MM.1S (cell line): ENCODE measurements around the gene ATP6AP1.

Source experiments
- DNase-seq: peaks from one replicate; pipeline ENCODE4 v3.0.0-alpha.2; 2015
- H2AFZ ChIP-seq: fragments of 300-600 bp; sonication (generic); 2 replicates; pipeline ENCODE4 v1.6.0; 2016; ENCODE audit warnings: antibody characterized with exemption, low read length
- H3F3A ChIP-seq: fragments of 300-600 bp; sonication (generic); 2 replicates; pipeline ENCODE4 v1.6.1; 2016; ENCODE audit warnings: mild to moderate bottlenecking, antibody characterized with exemption, low read length, moderate library complexity, mixed read lengths; ENCODE audit not compliant: insufficient read depth
- H3K27ac ChIP-seq: fragments of 300-600 bp; sonication (generic); 2 replicates; pipeline ENCODE4 v1.5.1; 2016; ENCODE audit warnings: mild to moderate bottlenecking, low read length
- H3K27me3 ChIP-seq: fragments of 300-600 bp; sonication (generic); replicated peaks from 2 replicates; pipeline ENCODE4 v1.6.0; 2016; ENCODE audit warnings: low read length; ENCODE audit not compliant: insufficient read depth
- H3K36me3 ChIP-seq: fragments of 300-600 bp; sonication (generic); replicated peaks from 2 replicates; pipeline ENCODE4 v1.6.1; 2016; ENCODE audit warnings: mild to moderate bottlenecking, low read length, mixed read lengths; ENCODE audit not compliant: insufficient read depth
- H3K4me1 ChIP-seq: fragments of 300-600 bp; sonication (generic); 2 replicates; pipeline ENCODE4 v1.6.1; 2016; ENCODE audit warnings: low read length, mixed read lengths
- H3K4me2 ChIP-seq: fragments of 300-600 bp; sonication (generic); 2 replicates; pipeline ENCODE4 v1.6.0; 2016; ENCODE audit warnings: low read depth, low read length
- H3K4me3 ChIP-seq: fragments of 300-600 bp; sonication (generic); 2 replicates; pipeline ENCODE4 v1.5.1; 2016; ENCODE audit warnings: low read length, mixed read lengths
- H3K79me2 ChIP-seq: fragments of 300-600 bp; sonication (generic); 2 replicates; pipeline ENCODE4 v1.6.1; 2016; ENCODE audit warnings: mixed run types, low read length, mixed read lengths
- H3K9ac ChIP-seq: fragments of 300-600 bp; sonication (generic); 2 replicates; pipeline ENCODE4 v1.6.1; 2016; ENCODE audit warnings: low read length, mixed read lengths
- H3K9me2 ChIP-seq: fragments of 300-600 bp; sonication (generic); replicated peaks from 2 replicates; pipeline ENCODE4 v1.6.1; 2016; ENCODE audit warnings: mild to moderate bottlenecking, low read length, mixed read lengths; ENCODE audit not compliant: insufficient read depth
- H3K9me3 ChIP-seq: fragments of 300-600 bp; sonication (generic); replicated peaks from 2 replicates; pipeline ENCODE4 v1.6.1; 2016; ENCODE audit warnings: mild to moderate bottlenecking, low read length, mixed read lengths; ENCODE audit not compliant: insufficient read depth
- H4K20me1 ChIP-seq: fragments of 300-600 bp; sonication (generic); 2 replicates; pipeline ENCODE4 v1.6.1; 2016; ENCODE audit warnings: mild to moderate bottlenecking, low read length, moderate library complexity, mixed read lengths; ENCODE audit not compliant: insufficient read depth
- CTCF ChIP-seq: fragments of 300-600 bp; sonication (generic); IDR thresholded peaks from 2 replicates; pipeline ENCODE4 v1.5.1; 2016; ENCODE audit warnings: antibody characterized with exemption, low read length, mixed read lengths
- EZH2 ChIP-seq: fragments of 300-600 bp; sonication (generic); optimal IDR thresholded peaks from 2 replicates; pipeline ENCODE3; 2017; ENCODE audit warnings: low read depth, mild to moderate bottlenecking, antibody characterized with exemption, low read length, mixed read lengths
- EZH2phosphoT487 ChIP-seq: fragments of 300-600 bp; sonication (generic); IDR thresholded peaks from 2 replicates; pipeline ENCODE4 v1.6.1; 2018; ENCODE audit warnings: antibody characterized with exemption, low read length

Gene ATP6AP1

DNA sequence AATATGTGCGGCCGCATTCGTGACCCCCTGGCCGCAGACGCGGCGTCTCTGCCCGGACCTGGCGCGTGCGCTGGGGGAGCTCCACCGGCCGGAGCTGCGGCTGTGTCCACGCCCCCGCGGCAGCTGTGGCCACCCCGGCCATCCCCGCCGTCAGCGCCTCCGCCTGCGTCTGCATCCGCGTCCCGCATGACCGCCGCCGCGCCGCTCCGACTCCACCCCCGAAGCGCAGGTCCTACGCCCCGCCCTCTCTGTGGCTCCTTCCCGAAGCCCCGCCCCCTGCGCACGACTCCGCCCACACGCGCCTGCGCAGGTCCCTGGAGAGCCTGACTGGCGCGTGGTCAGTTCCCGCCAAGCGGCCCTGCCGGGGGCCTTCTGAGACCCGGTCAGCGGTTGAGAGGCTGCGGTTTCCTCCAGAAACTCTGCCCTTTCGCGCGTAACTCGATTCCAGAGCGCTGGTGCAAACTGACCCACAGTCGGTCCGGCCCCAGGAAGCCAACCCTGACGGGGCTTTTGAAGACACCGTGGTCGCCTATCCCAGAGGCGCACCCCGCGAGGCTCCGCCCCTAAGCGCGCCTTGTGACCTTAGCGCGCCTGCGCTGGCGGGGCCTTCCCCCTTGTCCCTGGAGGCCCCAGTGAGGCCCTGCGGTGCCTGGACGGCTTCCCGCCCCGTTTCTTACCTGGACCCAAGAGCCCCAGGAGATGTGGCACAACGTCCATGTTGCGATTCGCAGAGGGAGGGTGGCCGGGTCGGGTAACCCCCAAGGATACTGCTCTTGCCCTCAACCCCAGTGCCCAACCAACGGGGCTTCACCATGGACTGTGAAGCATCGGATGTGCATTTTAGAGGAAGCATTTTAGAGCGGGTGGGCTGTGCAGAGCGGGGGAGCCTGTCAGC, 50.5 kb downstream of the ATP6AP1 start, which contains the start of gene LAGE3:
Gene LAGE3, minus strand, starts transcription at position 554 of the 895 bp plus-strand sequence. Its CDS starts 366 bp downstream, at position 188.
- H3K9me2 ChIP-seq = no peaks in the 10 kb centered on the region
- H2AFZ ChIP-seq = peak within 1 kb of the TSS; percentile 72
- no peaks in the 10 kb centered on the region for H3K79me2 ChIP-seq
- H3K4me1 ChIP-seq = no peaks in the 10 kb centered on the region
- H3K4me2 ChIP-seq = peak within 1 kb of the TSS; percentile 81
- no peaks in the 10 kb centered on the region for H3K9me3 ChIP-seq
- H3F3A ChIP-seq = no peaks in the 10 kb centered on the region
- peak; percentile 87 for DNase-seq
- peak within 1 kb of the TSS; percentile 87 for H3K27ac ChIP-seq
- H3K9ac ChIP-seq = peak within 1 kb of the TSS; percentile 61
- no peak for TF ChIP-seq EZH2phosphoT487
- no peak for TF ChIP-seq EZH2
- TF ChIP-seq CTCF = no peak
- no peaks in the 10 kb centered on the region for H4K20me1 ChIP-seq
- H3K27me3 ChIP-seq = no peaks in the 10 kb centered on the region
- H3K4me3 ChIP-seq = peak within 1 kb of the TSS; percentile 47
- no peaks in the 10 kb centered on the region for H3K36me3 ChIP-seq

DNA sequence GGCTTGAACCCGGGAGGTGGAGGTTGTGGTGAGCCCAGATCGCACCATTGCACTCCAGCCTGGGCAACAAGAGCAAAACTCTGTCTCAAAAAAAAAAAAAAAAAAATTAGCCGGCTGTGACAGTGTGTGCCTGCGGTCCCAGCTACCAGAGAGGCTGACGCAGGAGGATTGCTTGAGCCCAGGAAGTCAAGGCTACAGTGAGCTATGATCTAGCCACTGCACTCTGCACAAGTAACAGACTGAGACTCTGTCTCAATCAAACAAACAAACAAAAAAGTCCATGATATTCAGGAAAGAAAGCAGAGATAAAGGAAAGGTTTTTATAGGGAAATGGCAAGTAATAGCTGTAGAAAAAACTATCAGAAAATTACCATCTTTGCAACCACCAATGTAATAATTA, 52.7 kb downstream of the ATP6AP1 start:
- Histone ChIP-seq H3K9ac (no peak overlapping the region), H3K27ac (no peak overlapping the region), H3K79me2 (peaks cover 18% of the 10 kb centered on the region)

GRCh38 chrX:154481911-154482601, 53.6 kb downstream of the ATP6AP1 start:
- H3K9ac ChIP-seq = no peak overlapping the region
- no peak for DNase-seq
- no peaks in the 10 kb centered on the region for H3K9me3 ChIP-seq
- 0 out of 2 replicates have a peak, but pooled peaks cover 4% of the 10 kb centered on the region for H3K4me1 ChIP-seq
- H3F3A ChIP-seq = no peaks in the 10 kb centered on the region
- no peak overlapping the region for H3K4me2 ChIP-seq
- H3K27ac ChIP-seq = no peak overlapping the region
- 0 out of 2 replicates have a peak overlapping the region, but pooled peaks have one; percentile 42 for H2AFZ ChIP-seq
- no peaks in the 10 kb centered on the region; the same call in 1 of the 2 replicates for H3K36me3 ChIP-seq
- TF ChIP-seq CTCF (no peak), EZH2 (no peak), EZH2phosphoT487 (no peak)
- no peaks in the 10 kb centered on the region for H3K9me2 ChIP-seq
- no peaks in the 10 kb centered on the region for H4K20me1 ChIP-seq
- peaks cover 18% of the 10 kb centered on the region for H3K79me2 ChIP-seq
- H3K27me3 ChIP-seq = no peaks in the 10 kb centered on the region
- H3K4me3 ChIP-seq = no peak overlapping the region

More for the DNA sequence above, 52.7 kb downstream of the ATP6AP1 start:
- 0 out of 2 replicates have a peak, but pooled peaks cover 4% of the 10 kb centered on the region for H3K4me1 ChIP-seq
- H3F3A ChIP-seq = no peaks in the 10 kb centered on the region
- H3K4me2 ChIP-seq = no peak overlapping the region
- TF ChIP-seq CTCF = no peak
- no peak for TF ChIP-seq EZH2phosphoT487
- no peak for TF ChIP-seq EZH2
- no peak overlapping the region for H2AFZ ChIP-seq
- no peaks in the 10 kb centered on the region; the same call in 1 of the 2 replicates for H3K36me3 ChIP-seq
- no peaks in the 10 kb centered on the region for H3K9me3 ChIP-seq
- H3K9me2 ChIP-seq = no peaks in the 10 kb centered on the region
- H4K20me1 ChIP-seq = no peaks in the 10 kb centered on the region
- H3K27me3 ChIP-seq = no peaks in the 10 kb centered on the region
- DNase-seq = no peak
- no peak overlapping the region for H3K4me3 ChIP-seq
